Activated CD4-positive, alpha-beta T cell treated with anti-CD3 and anti-CD28 coated beads, Interleukin-2, amount 50 U/mL, for 16 hours (primary cell): Measurements from ENCODE around the gene SPRY2.

Experiments
- DNase-seq: peaks from one replicate; pipeline ENCODE4 v3.0.0-alpha.2; 2020

Gene SPRY2

DNA sequence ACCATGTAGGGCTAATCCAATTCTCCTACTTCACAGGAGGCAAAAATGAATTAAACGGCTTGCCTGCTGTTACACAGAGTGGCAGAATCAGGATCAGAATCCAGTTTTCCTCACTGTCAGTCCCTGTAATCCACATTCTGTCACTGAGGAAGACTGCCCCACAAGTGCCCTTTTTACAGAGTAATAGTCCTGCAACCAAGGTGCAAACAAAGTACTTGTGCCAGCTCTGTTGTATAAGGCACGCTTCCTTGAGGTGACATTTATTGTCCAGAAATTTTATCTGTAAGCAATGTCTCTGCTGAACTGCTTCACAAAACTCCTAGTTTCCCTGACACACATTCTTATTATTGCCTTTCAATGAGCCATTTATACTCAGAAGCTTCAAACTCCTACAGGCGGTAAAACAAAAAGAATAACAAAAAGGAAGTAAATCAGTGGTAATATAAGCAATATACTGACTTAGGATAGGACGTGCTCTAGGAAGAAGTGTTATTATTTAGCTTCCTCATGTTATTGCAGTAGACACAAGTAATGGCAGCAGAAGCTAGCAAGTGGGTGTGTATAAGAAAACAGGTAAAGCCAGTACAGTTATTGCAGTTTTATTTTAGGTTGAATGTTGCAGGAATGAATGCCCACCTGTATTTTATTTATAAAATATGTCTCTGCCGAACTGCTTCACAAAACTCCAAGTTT, 28.8 kb downstream of the SPRY2 start:
- no peak for DNase-seq

DNA sequence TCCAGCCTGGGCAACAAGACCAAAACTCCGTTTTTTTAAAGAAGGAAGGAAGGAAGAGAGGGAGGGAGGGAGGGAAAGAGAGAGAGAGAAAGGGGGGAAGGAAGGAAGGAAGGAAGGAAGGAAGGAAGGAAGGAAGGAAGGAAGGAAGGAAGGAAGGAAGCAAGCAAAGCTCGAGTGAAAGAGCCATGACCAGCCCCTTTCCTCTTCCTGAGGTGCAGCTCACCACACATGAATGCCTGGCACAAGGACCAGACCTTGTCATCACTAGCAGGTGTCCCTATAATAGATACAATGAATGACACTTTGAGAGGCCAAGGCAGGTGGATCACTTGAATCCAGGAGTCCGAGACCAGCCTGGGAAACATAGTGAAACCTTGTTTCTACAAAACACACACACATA, 31.0 kb downstream of the SPRY2 start:
- no peak for DNase-seq

DNA sequence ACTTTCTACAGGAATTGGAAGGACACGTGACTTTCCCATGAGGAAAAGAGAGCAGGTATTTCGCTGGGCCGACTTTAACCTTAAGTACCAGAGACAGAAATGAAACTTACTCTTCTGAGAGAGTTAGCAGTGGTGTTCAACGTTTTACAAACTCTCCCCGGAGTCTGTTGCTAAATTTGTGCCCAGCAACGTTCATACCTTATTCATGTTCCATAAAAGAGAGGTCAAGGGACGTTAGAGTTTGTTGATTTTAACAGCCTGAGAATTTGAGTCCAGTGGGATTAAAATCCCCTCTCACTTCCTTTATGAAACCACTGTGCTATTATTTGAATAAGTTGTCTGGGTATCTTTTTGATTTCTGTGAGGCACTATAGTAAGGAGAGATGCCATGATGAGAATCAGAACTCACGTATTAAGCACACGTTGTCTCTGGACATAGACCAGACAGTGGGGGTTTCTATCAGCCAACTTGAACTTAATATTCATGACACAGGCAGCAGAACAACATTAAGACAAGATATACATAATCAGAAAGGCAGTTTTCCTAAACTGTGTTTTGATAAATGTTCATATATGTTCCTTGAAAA, 33.4 kb downstream of the SPRY2 start:
- DNase-seq, result no peak

DNA sequence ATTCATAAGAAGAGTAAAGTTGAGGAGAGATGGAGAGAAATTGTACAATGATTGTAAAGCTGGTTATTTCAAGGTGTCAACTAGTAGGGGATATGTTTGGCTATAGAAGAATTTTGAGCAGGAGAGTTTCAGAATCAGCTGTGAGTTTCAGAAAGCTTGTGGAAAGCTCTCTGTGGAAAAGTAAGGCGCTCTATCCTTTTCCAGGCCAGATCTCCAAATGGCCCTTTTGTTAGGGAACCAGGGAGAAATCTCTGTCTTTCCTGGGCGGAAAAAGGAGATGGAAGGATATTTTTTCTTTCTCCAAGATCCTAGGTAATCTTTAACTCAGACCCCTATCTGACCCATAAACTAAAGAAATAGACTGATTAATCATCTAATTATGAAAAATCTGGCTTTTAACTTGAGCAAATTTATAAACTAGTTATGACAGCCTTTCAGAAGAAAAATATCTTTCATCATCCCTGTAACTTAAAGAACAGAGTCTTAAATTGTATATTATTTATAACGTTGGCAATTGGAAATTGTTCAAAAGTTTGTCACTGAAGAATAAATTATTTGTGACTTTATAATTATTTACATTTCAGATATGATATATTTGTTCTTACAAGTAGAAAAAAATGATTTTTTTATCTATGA, 34.5 kb downstream of the SPRY2 start:
- no peak for DNase-seq

DNA sequence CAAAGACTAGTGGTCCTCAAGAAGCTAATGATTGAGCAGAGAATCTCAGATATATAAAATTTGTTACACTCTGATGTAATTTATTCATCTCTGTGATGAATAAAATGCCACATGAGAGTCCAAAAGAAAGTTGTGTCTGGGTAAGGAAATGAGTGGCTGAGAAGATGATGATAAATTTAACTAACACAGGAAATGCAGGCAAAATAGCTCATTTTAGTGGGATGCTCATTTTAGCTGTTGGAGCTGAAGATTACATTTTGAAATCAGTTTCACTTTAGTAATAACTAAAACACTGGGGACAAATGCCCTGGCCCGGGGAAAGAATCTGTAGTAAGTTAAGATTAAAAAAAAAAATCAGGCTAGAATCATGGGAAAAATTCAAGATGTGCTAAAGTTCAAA, 35.2 kb downstream of the SPRY2 start:
- no peak for DNase-seq

GRCh38 chr13:80303225-80303811, 37.6 kb downstream of the SPRY2 start:
- DNase-seq, result no peak

DNA sequence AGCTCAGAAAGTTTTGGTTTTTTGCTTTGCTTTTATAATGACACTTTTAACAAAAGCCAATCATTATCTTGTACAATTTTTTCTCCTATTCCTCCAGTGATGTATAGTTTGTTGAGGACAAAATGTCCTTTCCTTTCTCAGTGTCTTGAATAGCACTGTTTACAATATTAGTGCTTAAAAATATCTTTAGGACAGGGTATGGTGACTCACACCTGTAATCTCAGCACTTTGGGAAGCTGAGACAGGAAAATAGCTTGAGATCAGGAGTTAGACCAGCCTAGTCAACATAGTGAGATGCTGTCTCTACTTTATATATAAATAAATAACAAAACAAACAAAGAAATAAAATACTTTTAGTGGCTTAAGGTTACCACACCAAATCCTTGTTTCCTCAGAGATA, 41.9 kb downstream of the SPRY2 start:
- DNase-seq, result no peak

GRCh38 chr13:80297503-80297902, 43.4 kb downstream of the SPRY2 start:
- no peak for DNase-seq

DNA sequence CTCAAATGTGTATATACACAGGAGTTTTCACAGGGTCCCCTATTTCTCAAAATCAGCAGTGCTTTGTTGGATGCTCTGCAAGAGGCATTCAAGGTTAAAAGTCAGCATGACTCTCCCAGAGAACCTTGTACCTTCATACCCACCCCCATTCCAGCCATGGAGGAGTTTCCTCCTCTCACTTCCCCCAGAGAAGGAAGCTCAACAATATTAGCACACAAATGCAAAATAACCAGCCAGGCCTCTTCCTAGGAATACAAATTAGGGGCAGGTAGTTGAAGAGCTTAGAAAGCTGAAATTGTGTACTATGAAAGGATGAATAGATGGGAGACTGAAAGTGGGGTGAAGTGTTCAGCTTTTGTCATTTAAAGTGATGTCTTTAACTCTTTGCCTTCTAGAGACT, 43.8 kb downstream of the SPRY2 start:
- DNase-seq, result no peak

DNA sequence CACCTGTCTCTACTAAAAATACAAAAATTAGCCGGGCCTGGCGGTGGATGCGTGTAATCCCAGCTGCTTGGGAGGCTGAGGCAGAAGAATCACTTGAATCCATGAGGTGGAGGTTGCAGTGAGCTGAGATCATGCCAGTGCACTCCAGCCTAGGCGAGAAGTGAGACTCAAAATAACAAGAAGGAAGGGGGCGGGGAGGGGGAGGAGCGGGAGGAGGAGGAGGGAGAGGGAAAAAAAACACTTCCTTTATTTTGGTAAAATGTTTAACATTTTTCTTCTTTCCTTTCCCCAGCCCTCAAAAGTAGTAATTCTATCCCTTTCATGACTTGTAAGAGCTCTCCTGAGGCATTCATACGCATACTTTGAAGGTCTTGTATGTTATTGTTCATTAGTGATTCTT, 44.3 kb downstream of the SPRY2 start:
- DNase-seq, result no peak

GRCh38 chr13:80290591-80290990, 50.3 kb downstream of the SPRY2 start:
- DNase-seq, result no peak
